HG03342 (cell line): Measurements from ENCODE around the gene NINJ2.
"Not testable (repeated sequence)": the region's sequence is repeated elsewhere in the genome, so short reads cannot be mapped to it uniquely, and the experiment has no call there.

Experiments used
- ATAC-seq: cut with Tn5 transposase; IDR thresholded peaks from one replicate; pipeline ENCODE4 v1.9.1; 2021; ENCODE audit warnings: mild to moderate bottlenecking, moderate library complexity; ENCODE audit not compliant: unreplicated experiment

The NINJ2 gene

GRCh38 chr12:642633-643474, 20.4 kb downstream of the NINJ2 start:
- ATAC-seq = peak; percentile 58

GRCh38 chr12:641321-641720, 21.9 kb downstream of the NINJ2 start:
- ATAC-seq = not testable (repeated sequence)

GRCh38 chr12:640773-641172, 22.5 kb downstream of the NINJ2 start:
- no peak for ATAC-seq

GRCh38 chr12:639988-640387, 23.3 kb downstream of the NINJ2 start:
- no peak for ATAC-seq

- no peak for ATAC-seq
These were observed 23.7 kb downstream of the NINJ2 start for GRCh38 chr12:639566-639965.

GRCh38 chr12:638953-639557, 24.2 kb downstream of the NINJ2 start:
- no peak for ATAC-seq

GRCh38 chr12:636632-637031, 26.6 kb downstream of the NINJ2 start:
- no peak for ATAC-seq

- no peak for ATAC-seq
These were observed 29.5 kb downstream of the NINJ2 start for GRCh38 chr12:633731-634130.

- no peak for ATAC-seq
These were observed 31.0 kb downstream of the NINJ2 start for GRCh38 chr12:632102-632696.

- ATAC-seq = peak; percentile 78
These were observed 32.3 kb downstream of the NINJ2 start for GRCh38 chr12:630656-631632.

GRCh38 chr12:628742-629078, 34.5 kb downstream of the NINJ2 start:
- ATAC-seq = not testable (repeated sequence)

- no peak for ATAC-seq
These were observed 35.1 kb downstream of the NINJ2 start for GRCh38 chr12:627863-628741.

GRCh38 chr12:627285-627684, 36.0 kb downstream of the NINJ2 start:
- ATAC-seq = no peak

GRCh38 chr12:625998-626397, 37.2 kb downstream of the NINJ2 start:
- ATAC-seq = no peak

- no peak for ATAC-seq
These were observed 39.3 kb downstream of the NINJ2 start for GRCh38 chr12:623865-624372.

GRCh38 chr12:623172-623864, 39.9 kb downstream of the NINJ2 start:
- ATAC-seq = no peak

GRCh38 chr12:622416-622815, 40.8 kb downstream of the NINJ2 start:
- no peak for ATAC-seq

- no peak for ATAC-seq
These were observed 43.9 kb downstream of the NINJ2 start for GRCh38 chr12:619346-619745.

GRCh38 chr12:618605-619004, 44.6 kb downstream of the NINJ2 start:
- no peak for ATAC-seq
